Cardiac septum (tissue), 1 donor: Measurements from ENCODE around the gene OR52A1. TPM values are rescaled to one million over a fixed set of nuclear protein-coding genes. Genes with fewer than 3 reads are reported as not detected.

Source experiments
- DNase-seq: peaks from one replicate; pipeline ENCODE4 v3.0.0-alpha.2; 2020; ENCODE audit warnings: low spot score
- intact Hi-C: fragments of 100-400 bp; cut with DNase I; formaldehyde crosslinking; loops from one replicate; pipeline ENCODE4 v1.14.0; 2022
- total RNA-seq: library from RNA; stranded (reverse); fragmentation: NEBNext Ultra II Directional; extraction: Animal tissue kit (Norgen Biotek cat#: 25700); gene quantifications from one replicate; pipeline ENCODE4 v1.2.1, GENCODE V29; 2021
- donor health status: DM: no; HTN: no; CAD: no.

The OR52A1 gene
- total RNA-seq, 1 donor from 2014 or later = not detected

DNA sequence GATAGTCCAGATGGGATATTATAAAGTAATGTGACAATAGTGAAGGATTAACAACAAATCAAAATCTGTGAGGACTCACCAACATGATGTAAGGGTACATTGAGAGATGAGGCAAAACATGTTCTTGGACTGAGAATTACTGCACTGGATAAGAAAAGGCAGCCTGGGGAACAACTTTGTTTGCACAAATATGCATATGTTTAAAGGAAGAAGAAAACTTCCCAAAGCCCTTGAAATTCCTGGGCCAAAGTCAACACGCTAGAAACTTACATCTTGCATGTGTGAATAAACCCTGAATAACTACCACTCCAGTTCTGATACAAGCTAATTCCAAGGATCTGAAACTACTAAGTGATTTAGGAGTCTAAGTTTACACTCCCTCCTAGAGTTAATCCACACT is 17.5 kb downstream of the OR52A1 start:
- intact Hi-C loops = no loop called here
- no peak for DNase-seq

GRCh38 chr11:5136261-5136660 is 18.3 kb downstream of the OR52A1 start:
- intact Hi-C loops = no loop called here
- no peak for DNase-seq

- no peak for DNase-seq
- intact Hi-C loops = no loop called here
Measured at GRCh38 chr11:5131584-5132335, 22.8 kb downstream of the OR52A1 start.

DNA sequence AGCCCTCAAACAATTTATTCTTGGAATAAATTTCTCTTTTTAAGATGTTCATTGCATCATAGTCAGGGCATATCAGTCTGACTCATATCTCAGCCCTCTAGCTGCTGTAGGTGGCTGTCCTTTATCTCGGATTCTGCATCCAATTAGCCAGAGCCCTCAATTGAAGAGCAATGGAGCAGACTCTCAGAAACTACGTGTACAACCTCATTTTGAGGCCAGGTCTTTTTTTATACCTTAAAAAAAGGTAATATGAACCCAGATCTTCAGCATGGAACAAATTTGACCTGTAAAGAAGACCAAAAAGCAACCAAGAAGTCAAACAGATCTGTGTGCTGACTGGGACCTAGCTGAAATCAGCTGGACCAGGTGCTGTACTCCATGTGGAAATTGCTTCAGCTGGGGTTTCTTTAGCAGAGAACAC is 25.1 kb downstream of the OR52A1 start:
- intact Hi-C loops = no loop called here
- DNase-seq = no peak

GRCh38 chr11:5124891-5125620 is 29.5 kb downstream of the OR52A1 start:
- intact Hi-C loops = loop anchor here (2.0 kb wide), 1 partner anchor 256 kb away; no protein-coding TSS in a partner anchor
- DNase-seq = no peak

- DNase-seq = no peak
- intact Hi-C loops = loop anchor here (2.0 kb wide), 1 partner anchor 257 kb away; no protein-coding TSS in a partner anchor
Measured at GRCh38 chr11:5123802-5124521, 30.6 kb downstream of the OR52A1 start.

- intact Hi-C loops = no loop called here
Measured at GRCh38 chr11:5118893-5119292, 35.7 kb downstream of the OR52A1 start.

DNA sequence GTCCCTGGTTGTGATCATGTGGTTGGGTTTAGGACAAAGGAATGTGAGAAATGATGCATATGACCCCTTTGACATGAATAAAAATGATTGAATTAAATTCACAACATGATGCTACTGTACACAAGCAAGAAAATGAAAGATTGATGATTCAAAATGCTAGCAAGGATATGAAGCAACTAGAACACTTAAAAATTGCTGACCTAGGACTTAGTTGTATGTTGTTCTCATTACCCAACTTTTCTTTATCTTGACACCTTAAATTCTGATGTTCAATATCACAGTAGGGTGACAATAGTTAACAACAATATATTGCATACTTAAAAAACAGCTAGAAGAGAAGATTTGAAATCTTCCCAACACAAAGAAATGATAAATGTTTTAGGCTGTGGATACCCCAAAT is 37.0 kb downstream of the OR52A1 start:
- intact Hi-C loops = no loop called here
- DNase-seq = no peak

More at GRCh38 chr11:5118893-5119292, 35.7 kb downstream of the OR52A1 start:
- no peak for DNase-seq

DNA sequence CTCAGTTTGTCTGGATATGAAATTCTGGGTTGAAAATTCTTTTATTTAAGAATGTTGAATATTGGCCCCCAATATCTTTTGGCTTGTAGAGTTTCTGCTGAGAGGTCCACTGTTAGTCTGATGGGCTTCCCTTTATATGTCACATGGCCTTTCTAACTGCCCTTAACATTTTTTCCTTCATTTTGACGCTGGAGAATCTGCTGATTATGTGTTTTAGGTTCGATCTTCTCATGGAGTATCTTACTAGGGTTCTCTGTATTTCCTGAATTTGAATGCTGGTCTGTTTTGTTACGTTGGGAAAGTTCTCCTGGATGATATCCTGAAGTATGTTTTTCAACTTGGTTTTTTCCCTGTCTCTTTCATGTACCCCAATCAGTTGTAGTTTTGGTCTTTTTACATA is 39.2 kb downstream of the OR52A1 start:
- intact Hi-C loops = no loop called here
- no peak for DNase-seq

GRCh38 chr11:5107285-5107684 is 47.3 kb downstream of the OR52A1 start:
- intact Hi-C loops = no loop called here
- DNase-seq = no peak

DNA sequence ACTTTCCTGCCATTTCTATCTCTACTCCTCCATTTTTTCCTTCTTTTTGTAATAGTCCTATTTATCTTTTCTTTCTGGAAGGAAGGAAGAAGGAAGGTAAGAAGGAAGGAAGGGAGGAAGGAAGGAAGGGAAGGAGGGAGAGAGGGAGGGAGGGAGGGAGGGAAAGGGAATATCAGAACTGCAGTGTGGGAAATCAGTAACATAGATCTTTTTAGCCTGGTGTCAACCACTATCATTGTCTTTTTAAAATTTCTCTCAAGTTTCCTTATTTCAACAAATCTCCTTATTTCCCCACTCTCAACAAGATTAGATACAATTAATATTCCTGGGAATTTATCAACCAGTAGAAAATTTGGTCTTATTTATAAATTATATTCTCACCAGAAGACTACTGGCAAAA is 51.5 kb downstream of the OR52A1 start:
- DNase-seq = no peak
- intact Hi-C loops = no loop called here

- no peak for DNase-seq
Measured at GRCh38 chr11:5102246-5102645, 52.3 kb downstream of the OR52A1 start.

DNA sequence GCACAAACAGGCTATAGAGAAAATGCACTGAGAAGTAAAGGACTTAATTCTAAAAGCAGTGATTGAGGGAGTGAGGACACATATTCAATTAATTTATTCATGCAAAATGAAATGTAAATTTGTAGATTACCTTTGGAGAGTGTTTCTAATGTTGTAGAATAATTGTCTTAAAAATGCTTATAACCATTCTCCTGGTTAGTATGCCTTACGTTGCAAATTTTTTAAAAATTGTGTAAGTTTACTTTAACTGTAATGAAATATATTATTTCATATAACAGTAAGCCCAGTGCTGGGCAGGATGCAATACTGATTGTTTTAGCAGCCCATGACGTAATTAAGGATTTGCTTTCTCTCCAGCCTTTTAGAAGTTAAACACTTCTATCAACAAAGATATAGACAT is 58.5 kb downstream of the OR52A1 start:
- intact Hi-C loops = no loop called here
- no peak for DNase-seq

More at GRCh38 chr11:5102246-5102645, 52.3 kb downstream of the OR52A1 start:
- intact Hi-C loops = no loop called here

Other genes with a start within 250 kb of the OR52A1 start
- gene OR51G2, start 235.4 kb downstream of the OR52A1 start, total RNA-seq = not detected
- gene OR51G1, start 230.4 kb downstream of the OR52A1 start, total RNA-seq = not detected
- gene OR51A4, start 207.2 kb downstream of the OR52A1 start, total RNA-seq = not detected
- gene OR51A2, start 199.0 kb downstream of the OR52A1 start, total RNA-seq = not detected
- gene OR51L1, start 159.9 kb downstream of the OR52A1 start, total RNA-seq = not detected
- gene OR52J3, start 108.2 kb downstream of the OR52A1 start, total RNA-seq = not detected
- not detected for gene OR52E2, start 95.1 kb downstream of the OR52A1 start, total RNA-seq
- gene OR52E1, start 85.2 kb downstream of the OR52A1 start, total RNA-seq = not detected
- not detected for gene OR52A5, start 16.4 kb downstream of the OR52A1 start, total RNA-seq
- not detected for gene OR51V1, start 45.9 kb upstream of the OR52A1 start, total RNA-seq
- gene HBB, start 72.3 kb upstream of the OR52A1 start, total RNA-seq = 1,223 TPM
- 4.4 TPM for gene HBD, start 79.7 kb upstream of the OR52A1 start, total RNA-seq
- not detected for gene HBG1, start 95.1 kb upstream of the OR52A1 start, total RNA-seq
- gene HBG2, start 100.0 kb upstream of the OR52A1 start, total RNA-seq = 0.94 TPM
- gene HBE1, start 115.2 kb upstream of the OR52A1 start, total RNA-seq = not detected
- not detected for gene OR51B4, start 147.2 kb upstream of the OR52A1 start, total RNA-seq
- gene OR51B2, start 169.5 kb upstream of the OR52A1 start, total RNA-seq = not detected
- not detected for gene OR51B5, start 188.8 kb upstream of the OR52A1 start, total RNA-seq
- gene OR51B6, start 196.8 kb upstream of the OR52A1 start, total RNA-seq = not detected
- not detected for gene OR51M1, start 229.1 kb upstream of the OR52A1 start, total RNA-seq